Subcutaneous adipose tissue (tissue), 4 donors: Measurements from ENCODE around the gene NCR2. TPM values are rescaled to one million over a fixed set of nuclear protein-coding genes. Genes with fewer than 3 reads are reported as not detected.

Experiments
- CTCF ChIP-seq: fragments of 450-650 bp; IDR thresholded peaks from one replicate; pipeline ENCODE4 v1.5.1; 2016; ENCODE audit warnings: low read depth, mild to moderate bottlenecking, control low read depth, antibody characterized with exemption, moderate library complexity
- total RNA-seq, 4 donors: library from RNA; depleted of rRNA; stranded (reverse); fragments of >200 nt; gene quantifications; one replicate each; pipeline ENCODE4 v1.1.0, GENCODE V29; 2016

The NCR2 gene
- total RNA-seq, 4 donors from 2014 or later: not detected

GRCh38 chr6:41342241-41342640 lies 6.8 kb downstream of the NCR2 start:
- TF ChIP-seq CTCF: no peak

- TF ChIP-seq CTCF: no peak
These were observed 8.3 kb downstream of the NCR2 start for GRCh38 chr6:41343641-41344187.

- TF ChIP-seq CTCF: no peak
These were observed 9.5 kb downstream of the NCR2 start for GRCh38 chr6:41344876-41345275.

GRCh38 chr6:41345901-41346300 lies 10.5 kb downstream of the NCR2 start:
- TF ChIP-seq CTCF: no peak

- TF ChIP-seq CTCF: no peak
These were observed 11.0 kb downstream of the NCR2 start for GRCh38 chr6:41346441-41346840.

- TF ChIP-seq CTCF: no peak
These were observed 12.1 kb downstream of the NCR2 start for GRCh38 chr6:41347378-41348050.

GRCh38 chr6:41348934-41349333 lies 13.5 kb downstream of the NCR2 start:
- no peak for TF ChIP-seq CTCF
